GM18526 (cell line): ENCODE measurements around the gene SLITRK4.

ENCODE experiments used
- POLR2A ChIP-seq: IDR thresholded peaks from 3 replicates; pipeline ENCODE4 v1.6.1; 2011; ENCODE audit not compliant: insufficient read length; ENCODE audit errors: extremely low read depth

The SLITRK4 gene, protein sequence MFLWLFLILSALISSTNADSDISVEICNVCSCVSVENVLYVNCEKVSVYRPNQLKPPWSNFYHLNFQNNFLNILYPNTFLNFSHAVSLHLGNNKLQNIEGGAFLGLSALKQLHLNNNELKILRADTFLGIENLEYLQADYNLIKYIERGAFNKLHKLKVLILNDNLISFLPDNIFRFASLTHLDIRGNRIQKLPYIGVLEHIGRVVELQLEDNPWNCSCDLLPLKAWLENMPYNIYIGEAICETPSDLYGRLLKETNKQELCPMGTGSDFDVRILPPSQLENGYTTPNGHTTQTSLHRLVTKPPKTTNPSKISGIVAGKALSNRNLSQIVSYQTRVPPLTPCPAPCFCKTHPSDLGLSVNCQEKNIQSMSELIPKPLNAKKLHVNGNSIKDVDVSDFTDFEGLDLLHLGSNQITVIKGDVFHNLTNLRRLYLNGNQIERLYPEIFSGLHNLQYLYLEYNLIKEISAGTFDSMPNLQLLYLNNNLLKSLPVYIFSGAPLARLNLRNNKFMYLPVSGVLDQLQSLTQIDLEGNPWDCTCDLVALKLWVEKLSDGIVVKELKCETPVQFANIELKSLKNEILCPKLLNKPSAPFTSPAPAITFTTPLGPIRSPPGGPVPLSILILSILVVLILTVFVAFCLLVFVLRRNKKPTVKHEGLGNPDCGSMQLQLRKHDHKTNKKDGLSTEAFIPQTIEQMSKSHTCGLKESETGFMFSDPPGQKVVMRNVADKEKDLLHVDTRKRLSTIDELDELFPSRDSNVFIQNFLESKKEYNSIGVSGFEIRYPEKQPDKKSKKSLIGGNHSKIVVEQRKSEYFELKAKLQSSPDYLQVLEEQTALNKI

DNA sequence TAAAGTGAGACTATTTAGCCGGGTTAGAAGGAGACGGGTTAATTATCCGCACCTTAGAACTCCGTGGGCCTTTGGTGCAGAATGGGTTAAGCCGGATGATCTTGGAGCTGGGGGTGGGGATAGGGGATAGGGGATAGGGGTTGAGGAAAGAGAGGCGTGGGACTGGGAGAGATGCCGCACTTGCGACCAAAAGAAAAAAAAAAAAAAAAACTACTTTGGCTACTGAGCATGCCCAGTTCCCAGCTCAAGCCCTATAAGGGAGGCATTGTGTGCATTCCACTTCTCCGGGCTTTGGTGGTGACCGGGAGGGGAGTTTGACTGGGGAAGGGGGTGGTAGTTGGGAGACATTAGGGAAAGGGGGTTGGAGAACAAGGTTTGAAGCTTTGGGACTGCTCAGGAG, at the start of gene SLITRK4:
Gene SLITRK4, minus strand, starts transcription at position 187 of the 400 bp plus-strand sequence. CDS start 4,993 bp downstream, outside the sequence.
- no peak for TF ChIP-seq POLR2A

DNA sequence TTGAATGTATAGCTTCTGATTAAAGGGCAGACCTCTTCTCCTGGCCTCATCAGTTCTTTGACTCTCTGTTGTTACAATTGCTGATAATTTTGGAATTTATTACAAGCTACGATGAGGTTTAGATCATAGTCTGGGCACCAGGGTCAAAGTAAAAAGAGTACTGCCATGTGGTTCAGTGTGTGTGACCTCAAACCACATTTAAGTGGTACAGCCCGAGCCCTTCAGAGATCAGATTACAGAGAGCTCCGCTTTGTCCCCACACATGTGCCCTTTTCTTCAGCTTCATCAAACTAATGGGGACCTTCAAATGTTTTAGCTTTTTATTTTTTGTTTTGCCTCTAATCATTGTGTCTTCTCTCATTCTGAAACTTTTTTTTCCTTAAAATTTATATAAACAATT, 47.6 kb upstream of the SLITRK4 start:
- no peak for TF ChIP-seq POLR2A

- TF ChIP-seq POLR2A, result no peak
These were observed 39.0 kb upstream of the SLITRK4 start for GRCh38 chrX:143674926-143675325.

GRCh38 chrX:143669395-143669794, 33.5 kb upstream of the SLITRK4 start:
- TF ChIP-seq POLR2A, result no peak

DNA sequence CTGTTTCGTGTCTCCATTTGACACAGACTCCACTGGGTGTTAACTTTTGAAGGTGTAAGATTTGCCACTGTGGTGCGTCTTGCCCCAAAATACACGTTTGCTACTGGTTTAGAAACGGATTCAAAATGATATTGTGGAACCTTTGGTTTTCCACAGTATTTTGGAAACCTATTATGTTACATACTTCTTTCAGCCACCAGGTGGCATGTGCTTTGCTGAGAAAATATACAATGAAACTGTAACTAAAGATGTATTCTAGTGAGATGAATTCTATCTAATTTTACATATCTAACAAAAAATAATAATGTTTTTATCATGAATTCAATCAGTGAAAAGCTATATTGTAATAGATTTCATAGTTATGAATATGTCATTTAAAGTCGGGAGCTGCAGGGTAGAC, 28.4 kb upstream of the SLITRK4 start:
- no peak for TF ChIP-seq POLR2A

DNA sequence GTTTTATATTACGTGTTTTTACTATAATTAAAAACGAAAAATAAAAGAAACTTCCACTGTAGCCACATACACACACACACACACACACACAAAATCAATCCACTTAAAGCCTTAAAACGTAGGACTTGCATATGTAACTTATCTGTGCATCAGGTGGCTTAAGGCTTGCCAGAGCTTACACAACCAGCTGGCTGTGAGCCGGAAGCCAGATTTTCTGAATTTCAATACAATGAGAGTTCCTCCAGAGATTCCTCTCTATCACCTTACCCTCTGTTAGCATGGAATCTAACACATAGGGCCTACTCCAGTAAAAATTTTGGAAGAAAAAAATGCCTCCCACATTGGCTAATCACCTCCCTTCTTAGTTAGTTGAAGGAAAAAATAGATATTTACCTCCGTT, 27.9 kb upstream of the SLITRK4 start:
- no peak for TF ChIP-seq POLR2A

GRCh38 chrX:143661286-143661685, 25.4 kb upstream of the SLITRK4 start:
- no peak for TF ChIP-seq POLR2A

DNA sequence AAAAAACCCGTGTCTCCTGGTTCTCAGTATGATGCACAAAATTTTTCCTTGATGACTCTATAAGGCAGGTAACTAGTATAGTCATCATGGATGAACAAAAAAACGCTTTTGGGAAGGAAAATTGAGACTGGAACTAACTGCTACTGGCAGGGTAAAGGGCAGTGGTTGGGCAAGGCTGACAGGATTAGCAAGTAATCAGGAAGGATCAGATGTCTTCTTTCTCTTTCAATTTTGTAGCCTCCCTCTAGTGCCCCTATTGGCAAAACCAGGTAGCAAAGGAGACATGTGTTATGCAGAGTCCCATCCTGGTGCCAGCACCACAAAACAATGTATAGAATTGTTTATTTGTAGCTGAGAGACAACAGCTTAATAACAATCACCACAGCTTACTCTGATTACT, 12.8 kb upstream of the SLITRK4 start:
- no peak for TF ChIP-seq POLR2A

DNA sequence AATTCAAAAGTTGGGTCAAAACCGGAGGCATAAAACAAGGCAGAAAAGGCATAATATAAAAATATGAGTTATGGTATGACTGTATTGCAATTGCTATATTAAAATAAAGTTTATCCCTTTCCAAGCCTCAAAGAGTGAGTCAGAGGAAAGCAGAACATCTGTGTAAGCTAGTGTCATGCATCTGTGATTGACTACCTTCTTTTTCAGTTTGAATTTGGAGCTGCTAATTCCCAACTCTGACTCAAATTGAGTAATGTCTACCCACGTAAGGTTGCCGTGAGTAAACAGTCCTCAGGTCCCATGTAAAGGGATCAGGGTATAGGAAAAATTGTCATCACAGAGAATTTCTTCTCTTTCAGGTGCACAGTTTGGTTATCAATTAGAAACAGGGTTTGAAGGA, 6.5 kb upstream of the SLITRK4 start:
- no peak for TF ChIP-seq POLR2A

DNA sequence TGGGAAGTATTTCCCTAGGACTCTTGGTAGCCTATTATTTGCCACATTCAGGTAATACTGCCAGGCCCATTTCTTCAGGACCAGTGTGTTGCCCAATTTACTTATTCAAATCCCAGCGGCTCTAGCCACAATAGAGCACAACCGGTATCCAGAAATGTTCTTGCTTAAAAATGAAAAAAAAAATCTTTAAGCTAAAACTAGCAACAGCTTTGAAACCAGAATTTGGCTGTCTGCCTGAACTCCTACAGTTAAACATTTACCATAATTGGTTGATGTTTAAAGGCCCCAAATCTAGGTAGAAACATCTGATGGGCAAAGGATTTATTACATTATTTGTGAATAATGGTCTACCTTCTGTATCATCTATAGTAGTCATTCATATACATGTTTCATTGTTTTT, 930 bp upstream of the SLITRK4 start:
- TF ChIP-seq POLR2A, result no peak

- no peak for TF ChIP-seq POLR2A
These were observed 1.0 kb downstream of the SLITRK4 start for GRCh38 chrX:143634663-143635455.

DNA sequence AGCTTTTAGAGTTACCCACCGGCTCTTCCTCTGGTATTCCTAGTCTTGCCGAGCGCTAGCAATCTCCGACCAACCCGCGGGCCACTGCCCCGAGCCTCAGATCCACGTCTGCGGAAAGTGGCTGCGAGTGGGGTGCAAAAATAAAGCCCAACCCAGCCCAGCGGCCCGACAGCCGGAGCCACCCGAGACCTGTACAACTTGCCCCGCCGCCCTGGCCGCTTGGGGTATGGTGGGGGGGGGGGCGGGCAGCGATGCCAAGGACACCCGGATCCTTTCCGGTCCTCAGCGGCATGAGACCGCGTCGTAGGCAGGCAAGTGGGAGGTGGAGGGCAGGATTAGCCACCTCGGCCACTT, 1.6 kb downstream of the SLITRK4 start:
- TF ChIP-seq POLR2A, result no peak

- TF ChIP-seq POLR2A, result no peak
These were observed 2.2 kb downstream of the SLITRK4 start for GRCh38 chrX:143633461-143634308.

DNA sequence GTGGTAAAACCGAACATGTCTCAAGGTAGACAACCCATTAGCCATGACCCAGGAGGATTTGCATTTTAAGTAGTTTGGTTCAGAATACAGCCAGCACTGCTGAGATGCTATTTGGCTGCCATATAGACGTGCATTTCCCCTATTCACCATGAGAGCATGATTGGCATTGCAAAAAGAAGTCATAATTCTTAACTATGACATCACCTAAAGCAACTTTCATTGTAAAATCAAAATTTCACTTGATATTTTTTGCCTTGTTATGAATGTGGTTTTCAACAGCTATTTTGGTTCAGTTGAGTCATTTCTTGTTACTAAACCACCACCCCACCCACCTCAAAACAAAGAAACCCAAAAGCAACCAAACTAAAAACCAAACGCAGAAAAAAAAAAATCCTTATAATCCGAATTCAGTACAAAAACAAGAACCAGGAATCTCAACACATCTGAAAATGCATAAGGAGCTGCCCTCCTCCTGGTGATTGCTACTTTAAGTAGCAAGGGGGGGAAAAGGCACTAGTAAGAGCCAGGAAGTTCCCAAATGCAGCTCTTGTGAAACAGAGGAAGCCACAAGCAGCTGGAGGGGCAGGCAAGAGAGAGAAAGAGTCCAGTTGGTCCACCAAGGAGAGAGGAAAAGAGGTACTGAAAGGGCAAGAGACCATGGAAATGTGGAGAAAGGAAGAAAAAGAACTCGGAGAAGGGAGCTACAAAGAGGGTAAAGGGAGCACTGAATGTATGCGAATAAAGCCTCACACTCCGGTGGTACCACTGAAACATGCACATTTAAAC, 3.1 kb downstream of the SLITRK4 start:
- no peak for TF ChIP-seq POLR2A
